ENCODE results near the gene HDAC4. TPM values are rescaled to one million over a fixed set of nuclear protein-coding genes. Genes with fewer than 3 reads are reported as not detected.

Gene HDAC4
- total RNA-seq, 1 experiment from 2014 or later, result 32.0 TPM

- Mint-ChIP-seq H3K4me3 (no peak overlapping the region), H3K27me3 (ENCODE audit: low read depth) (no peaks in the 10 kb centered on the region), H3K4me1 (peaks cover 14 to 25% of the 10 kb centered on the region in 2 experiments), H3K36me3 (ENCODE audit: insufficient read depth in 1 of 3, low read depth in 3 of 3) (peaks cover 0 to 8% (median 5%) of the 10 kb centered on the region in 3 experiments; a peak in 2 of 7 replicates), H3K9me3 (no peaks in the 10 kb centered on the region), H3K27ac (no peak overlapping the region)
- Histone ChIP-seq H2AFZ (ENCODE audit: low read length) (no peak overlapping the region), H2BK15ac (ENCODE audit: low read depth, low read length) (no peak overlapping the region), H3K79me2 (ENCODE audit: insufficient read depth, low read length) (peaks cover 4% of the 10 kb centered on the region; the same call in 1 of the 2 replicates), H4K91ac (ENCODE audit: insufficient read length, low read depth, low read length) (no peak overlapping the region), H3K18ac (ENCODE audit: insufficient read length, low read depth, low read length) (no peak overlapping the region), H2AK5ac (ENCODE audit: insufficient read length, low read length) (no peak overlapping the region), H3T11ph (ENCODE audit: low read length) (no peak overlapping the region), H3K9me3 (ENCODE audit: control insufficient read depth, low read depth, low read length) (no peaks in the 10 kb centered on the region), H3K23me2 (ENCODE audit: insufficient read length, low read depth, low read length, poor library complexity, severe bottlenecking) (no peaks in the 10 kb centered on the region), H4K5ac (ENCODE audit: insufficient read length, low read depth, low read length) (no peak overlapping the region), H3K4ac (ENCODE audit: low read depth, low read length) (no peak overlapping the region), H2BK20ac (ENCODE audit: low read depth, low read length, poor library complexity, severe bottlenecking) (no peak overlapping the region), H3K79me1 (ENCODE audit: insufficient read depth, low read depth, low read length, poor library complexity, severe bottlenecking) (no peaks in the 10 kb centered on the region), H3K23ac (ENCODE audit: insufficient read length, low read depth, low read length) (no peak overlapping the region), H4K20me1 (ENCODE audit: control insufficient read depth, insufficient read depth, insufficient read length) (peaks cover 2% of the 10 kb centered on the region), H3K4me1 (ENCODE audit: insufficient read depth, low read length) (peaks cover 5% of the 10 kb centered on the region; the same call in 1 of the 2 replicates), H2BK5ac (ENCODE audit: insufficient read length, low read length) (no peak overlapping the region), H3K9ac (ENCODE audit: extremely low read depth, insufficient read length, low read length) (no peak overlapping the region), H4K8ac (replicated peaks; ENCODE audit: insufficient read length, low read depth, low read length) (no peak overlapping the region), H3K14ac (ENCODE audit: insufficient read depth, low read length) (no peak overlapping the region), H2BK12ac (ENCODE audit: insufficient read length, low read depth, low read length) (no peak overlapping the region), H3K56ac (ENCODE audit: insufficient read length, low read depth, low read length) (no peak overlapping the region), H3K27ac (ENCODE audit: insufficient read length, low read depth, low read length) (no peak overlapping the region), H3K27me3 (ENCODE audit: insufficient read depth, low read length) (no peaks in the 10 kb centered on the region), H3K4me2 (ENCODE audit: insufficient read depth, insufficient read length, low read length) (no peak overlapping the region), H2BK120ac (ENCODE audit: low read depth, low read length, poor library complexity, severe bottlenecking) (no peak overlapping the region)
- no peak for DNase-seq
- no CpG with 5 or more reads among the region's 21 CpGs for WGBS (ENCODE audit: extremely low coverage, insufficient read length, low lambda C conversion rate)
- TF ChIP-seq CTCF (conservative IDR thresholded peaks at IDR 0.05), result no peak
Measured at GRCh38 chr2:239363946-239364637, 36.7 kb downstream of the HDAC4 start.
